ENCODE data around the gene FAM135A.
"Not testable (repeated sequence)": the region's sequence is repeated elsewhere in the genome, so short reads cannot be mapped to it uniquely, and the experiment has no call there.

Gene FAM135A

GRCh38 chr6:70424291-70424690 is 11.0 kb downstream of the FAM135A start:
- Histone ChIP-seq H3K9ac (ENCODE audit: low read length) (no peak overlapping the region), H3F3A (ENCODE audit: insufficient read depth, low read length) (no peaks in the 10 kb centered on the region), H4K20me1 (ENCODE audit: insufficient read depth, low read length) (no peaks in the 10 kb centered on the region), H3K4me3 (ENCODE audit: low read depth, low read length, poor library complexity, severe bottlenecking) (no peak overlapping the region), H3K4me2 (ENCODE audit: low read length) (no peak overlapping the region), H3K4me1 (ENCODE audit: insufficient read depth, low read length, severe bottlenecking) (no peaks in the 10 kb centered on the region), H3K36me3 (ENCODE audit: insufficient read depth, low read length) (peaks cover 53% of the 10 kb centered on the region), H3K27ac (ENCODE audit: low read depth, low read length, poor library complexity, severe bottlenecking) (no peak overlapping the region), H3K9me2 (ENCODE audit: low read depth, low read length) (no peaks in the 10 kb centered on the region), H2AFZ (ENCODE audit: low read length) (no peak overlapping the region), H3K27me3 (ENCODE audit: insufficient read depth, low read length) (no peaks in the 10 kb centered on the region), H3K79me2 (ENCODE audit: insufficient read depth, low read length) (peaks cover 9% of the 10 kb centered on the region), H3K9me3 (ENCODE audit: low read length) (no peaks in the 10 kb centered on the region)
- TF ChIP-seq CTCF (IDR thresholded peaks at IDR 0.05; ENCODE audit: low read length) (no peak), EZH2 (IDR thresholded peaks at IDR 0.05; ENCODE audit: borderline replicate concordance, low read length) (no peak)

GRCh38 chr6:70436320-70436719 is 23.0 kb downstream of the FAM135A start:
- no peaks in the 10 kb centered on the region for H3K9me2 ChIP-seq (ENCODE audit: low read depth, low read length)
- H3K9ac ChIP-seq (ENCODE audit: low read length), result no peak overlapping the region
- no peak overlapping the region for H3K4me2 ChIP-seq (ENCODE audit: low read length)
- H2AFZ ChIP-seq (ENCODE audit: low read length), result no peak overlapping the region
- TF ChIP-seq EZH2 (IDR thresholded peaks at IDR 0.05; ENCODE audit: borderline replicate concordance, low read length), result no peak
- no peak for TF ChIP-seq CTCF (IDR thresholded peaks at IDR 0.05; ENCODE audit: low read length)
- no peaks in the 10 kb centered on the region for H3K27me3 ChIP-seq (ENCODE audit: insufficient read depth, low read length)
- H3K4me1 ChIP-seq (ENCODE audit: insufficient read depth, low read length, severe bottlenecking), result no peaks in the 10 kb centered on the region
- H3K36me3 ChIP-seq (ENCODE audit: insufficient read depth, low read length), result peaks cover 63% of the 10 kb centered on the region
- H3K79me2 ChIP-seq (ENCODE audit: insufficient read depth, low read length), result no peaks in the 10 kb centered on the region
- H3K27ac ChIP-seq (ENCODE audit: low read depth, low read length, poor library complexity, severe bottlenecking), result no peak overlapping the region
- no peaks in the 10 kb centered on the region for H4K20me1 ChIP-seq (ENCODE audit: insufficient read depth, low read length)
- H3K9me3 ChIP-seq (ENCODE audit: low read length), result peaks cover 9% of the 10 kb centered on the region
- no peaks in the 10 kb centered on the region for H3F3A ChIP-seq (ENCODE audit: insufficient read depth, low read length)
- H3K4me3 ChIP-seq (ENCODE audit: low read depth, low read length, poor library complexity, severe bottlenecking), result no peak overlapping the region

- Histone ChIP-seq H3K79me2 (ENCODE audit: insufficient read depth, low read length) (no peaks in the 10 kb centered on the region), H3K9ac (ENCODE audit: low read length) (no peak overlapping the region), H3K36me3 (ENCODE audit: insufficient read depth, low read length) (peaks cover 52% of the 10 kb centered on the region), H3K4me2 (ENCODE audit: low read length) (no peak overlapping the region), H2AFZ (ENCODE audit: low read length) (no peak overlapping the region), H3K27ac (ENCODE audit: low read depth, low read length, poor library complexity, severe bottlenecking) (no peak overlapping the region), H4K20me1 (ENCODE audit: insufficient read depth, low read length) (no peaks in the 10 kb centered on the region), H3K4me1 (ENCODE audit: insufficient read depth, low read length, severe bottlenecking) (no peaks in the 10 kb centered on the region), H3K9me2 (ENCODE audit: low read depth, low read length) (no peaks in the 10 kb centered on the region), H3K4me3 (ENCODE audit: low read depth, low read length, poor library complexity, severe bottlenecking) (no peak overlapping the region), H3F3A (ENCODE audit: insufficient read depth, low read length) (no peaks in the 10 kb centered on the region), H3K9me3 (ENCODE audit: low read length) (no peaks in the 10 kb centered on the region; the same call in 1 of the 2 replicates), H3K27me3 (ENCODE audit: insufficient read depth, low read length) (no peaks in the 10 kb centered on the region)
- TF ChIP-seq CTCF (IDR thresholded peaks at IDR 0.05; ENCODE audit: low read length) (no peak), EZH2 (IDR thresholded peaks at IDR 0.05; ENCODE audit: borderline replicate concordance, low read length) (no peak)
Observed at GRCh38 chr6:70445001-70445400, 31.7 kb downstream of the FAM135A start.

GRCh38 chr6:70447343-70448070 is 34.2 kb downstream of the FAM135A start:
- not testable (repeated sequence) for H3K79me2 ChIP-seq (ENCODE audit: insufficient read depth, low read length); H4K20me1 ChIP-seq (ENCODE audit: insufficient read depth, low read length); H3K9me3 ChIP-seq (ENCODE audit: low read length); H3K4me1 ChIP-seq (ENCODE audit: insufficient read depth, low read length, severe bottlenecking); H3K27me3 ChIP-seq (ENCODE audit: insufficient read depth, low read length); H3K9ac ChIP-seq (ENCODE audit: low read length); H3K27ac ChIP-seq (ENCODE audit: low read depth, low read length, poor library complexity, severe bottlenecking); H3K4me2 ChIP-seq (ENCODE audit: low read length); H2AFZ ChIP-seq (ENCODE audit: low read length); H3F3A ChIP-seq (ENCODE audit: insufficient read depth, low read length); H3K9me2 ChIP-seq (ENCODE audit: low read depth, low read length); H3K4me3 ChIP-seq (ENCODE audit: low read depth, low read length, poor library complexity, severe bottlenecking)
- peaks cover 49% of the 10 kb centered on the region for H3K36me3 ChIP-seq (ENCODE audit: insufficient read depth, low read length)

DNA sequence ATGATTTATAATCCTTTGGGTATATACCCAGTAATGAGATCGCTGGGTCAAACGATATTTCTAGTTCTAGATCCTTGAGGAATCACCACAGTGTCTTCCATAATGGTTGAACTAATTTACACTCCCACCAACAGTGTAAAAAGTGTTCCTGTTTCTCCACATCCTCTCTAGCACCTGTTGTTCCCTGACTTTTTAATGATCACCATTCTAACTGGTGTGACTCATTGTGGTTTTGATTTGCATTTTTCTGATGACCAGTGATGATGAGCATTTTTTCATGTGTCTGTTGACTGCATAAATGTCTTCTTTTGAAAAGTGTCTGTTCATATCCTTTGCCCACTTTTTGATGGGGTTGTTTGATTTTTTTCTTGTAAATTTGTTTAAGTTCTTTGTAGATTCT is 40.6 kb downstream of the FAM135A start:
- not testable (repeated sequence) for H3K79me2 ChIP-seq (ENCODE audit: insufficient read depth, low read length); H3K27me3 ChIP-seq (ENCODE audit: insufficient read depth, low read length); H3K4me2 ChIP-seq (ENCODE audit: low read length); H3K4me3 ChIP-seq (ENCODE audit: low read depth, low read length, poor library complexity, severe bottlenecking); H3K9me3 ChIP-seq (ENCODE audit: low read length); H2AFZ ChIP-seq (ENCODE audit: low read length); H3K27ac ChIP-seq (ENCODE audit: low read depth, low read length, poor library complexity, severe bottlenecking); H3K9me2 ChIP-seq (ENCODE audit: low read depth, low read length); H4K20me1 ChIP-seq (ENCODE audit: insufficient read depth, low read length); H3F3A ChIP-seq (ENCODE audit: insufficient read depth, low read length); H3K9ac ChIP-seq (ENCODE audit: low read length); H3K4me1 ChIP-seq (ENCODE audit: insufficient read depth, low read length, severe bottlenecking)
- H3K36me3 ChIP-seq (ENCODE audit: insufficient read depth, low read length), result peaks cover 28% of the 10 kb centered on the region

Data from OCI-LY1 (cell line).